DND-41 (cell line): ENCODE data around the gene ARHGAP6.

Experiments
- ATAC-seq: fragments of 200-7000 bp; cut with Tn5 transposase; 3 replicates; pipeline ENCODE4 v1.9.1; 2021; ENCODE audit warnings: low read depth; ENCODE audit not compliant: insufficient read depth
- DNase-seq: peaks from one replicate; pipeline ENCODE4 v3.0.0-alpha.2; 2020
- H2AFZ ChIP-seq: 2 replicates; pipeline ENCODE4 v1.6.0; 2012; ENCODE audit warnings: low read depth, low read length
- H3K27ac ChIP-seq: 2 replicates; pipeline ENCODE4 v1.5.1; 2012; ENCODE audit warnings: low read length, inconsistent platforms
- H3K27me3 ChIP-seq: fragments of 200-600 bp; sonication (generic); 2 replicates; pipeline ENCODE4 v1.6.0; 2012; ENCODE audit warnings: low read length, mild to moderate bottlenecking, inconsistent platforms; ENCODE audit not compliant: insufficient read depth, poor library complexity
- H3K36me3 ChIP-seq: 2 replicates; pipeline ENCODE4 v1.5.1; 2012; ENCODE audit warnings: low read length, inconsistent platforms; ENCODE audit not compliant: insufficient read depth
- H3K4me1 ChIP-seq: 2 replicates; pipeline ENCODE4 v1.5.1; 2012; ENCODE audit warnings: mild to moderate bottlenecking, low read length; ENCODE audit not compliant: insufficient read depth
- H3K4me2 ChIP-seq: 2 replicates; pipeline ENCODE4 v1.6.0; 2012; ENCODE audit warnings: mild to moderate bottlenecking, moderate library complexity, low read length, inconsistent platforms; ENCODE audit not compliant: insufficient read depth
- H3K4me3 ChIP-seq, 2 experiments: fragments of 200-600 bp in 1 of 2; shearing (Covaris generic) in 1 of 2; 2 replicates each; pipeline ENCODE4 v1.5.1; 2012 to 2016; ENCODE audit warnings: inconsistent platforms in 2 of 2, low read length in 2 of 2, mild to moderate bottlenecking in 2 of 2, low read depth in 1 of 2, moderate library complexity in 1 of 2
- H3K79me2 ChIP-seq: 2 replicates; pipeline ENCODE4 v1.6.0; 2012; ENCODE audit warnings: low read length, inconsistent platforms; ENCODE audit not compliant: insufficient read depth
- H3K9ac ChIP-seq: 2 replicates; pipeline ENCODE4 v1.6.0; 2012; ENCODE audit warnings: low read depth, mild to moderate bottlenecking, inconsistent platforms, low read length, moderate library complexity
- H3K9me3 ChIP-seq: 2 replicates; pipeline ENCODE4 v1.5.1; 2012; ENCODE audit warnings: low read length, moderate library complexity, mild to moderate bottlenecking, inconsistent platforms; ENCODE audit not compliant: insufficient read depth, severe bottlenecking
- H4K20me1 ChIP-seq: 2 replicates; pipeline ENCODE4 v1.6.0; 2012; ENCODE audit warnings: low read length; ENCODE audit not compliant: insufficient read depth
- EZH2 ChIP-seq: IDR thresholded peaks from 3 replicates; pipeline ENCODE4 v1.6.1; 2012; ENCODE audit warnings: borderline replicate concordance, low read depth, mild to moderate bottlenecking, moderate library complexity, low read length, inconsistent platforms; ENCODE audit not compliant: severe bottlenecking
- TF ChIP-seq, protein P1 (sequence below): IDR thresholded peaks from 2 replicates; pipeline ENCODE4 v1.5.1; 2012; ENCODE audit warnings: borderline replicate concordance, low read length, moderate library complexity, mild to moderate bottlenecking; ENCODE audit not compliant: poor library complexity, severe bottlenecking; ENCODE audit errors: extremely low read depth

Gene ARHGAP6

DNA sequence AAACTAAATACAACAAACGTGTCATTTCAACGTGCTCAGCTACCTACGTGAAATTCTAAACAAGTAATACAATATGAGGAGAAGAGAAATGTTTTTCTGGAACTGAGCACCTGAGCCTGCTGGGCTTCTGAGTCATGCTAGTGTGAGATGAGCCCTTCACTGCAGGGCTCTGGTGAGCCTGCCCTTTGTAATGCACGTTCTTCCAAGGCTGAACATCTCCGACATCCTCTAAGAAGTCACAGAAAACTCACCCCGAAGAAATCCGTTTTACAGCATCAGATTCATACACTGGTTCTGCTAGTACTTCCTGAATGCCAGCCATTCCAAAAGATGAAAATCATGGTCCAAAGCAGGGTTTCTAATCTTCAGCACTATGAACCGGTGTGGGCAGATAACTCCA is 215.4 kb downstream of the ARHGAP6 start:
- ATAC-seq (no peak), DNase-seq (no peak)
- H3K36me3 ChIP-seq, result no peaks in the 10 kb centered on the region
- no peaks in the 10 kb centered on the region for H3K27me3 ChIP-seq
- H3K9ac ChIP-seq, result no peak overlapping the region
- H3K4me2 ChIP-seq, result no peak overlapping the region
- no peak overlapping the region for H3K27ac ChIP-seq
- no peaks in the 10 kb centered on the region for H3K79me2 ChIP-seq
- no peaks in the 10 kb centered on the region for H3K9me3 ChIP-seq
- TF ChIP-seq EZH2, result no peak
- TF ChIP-seq, protein P1, sequence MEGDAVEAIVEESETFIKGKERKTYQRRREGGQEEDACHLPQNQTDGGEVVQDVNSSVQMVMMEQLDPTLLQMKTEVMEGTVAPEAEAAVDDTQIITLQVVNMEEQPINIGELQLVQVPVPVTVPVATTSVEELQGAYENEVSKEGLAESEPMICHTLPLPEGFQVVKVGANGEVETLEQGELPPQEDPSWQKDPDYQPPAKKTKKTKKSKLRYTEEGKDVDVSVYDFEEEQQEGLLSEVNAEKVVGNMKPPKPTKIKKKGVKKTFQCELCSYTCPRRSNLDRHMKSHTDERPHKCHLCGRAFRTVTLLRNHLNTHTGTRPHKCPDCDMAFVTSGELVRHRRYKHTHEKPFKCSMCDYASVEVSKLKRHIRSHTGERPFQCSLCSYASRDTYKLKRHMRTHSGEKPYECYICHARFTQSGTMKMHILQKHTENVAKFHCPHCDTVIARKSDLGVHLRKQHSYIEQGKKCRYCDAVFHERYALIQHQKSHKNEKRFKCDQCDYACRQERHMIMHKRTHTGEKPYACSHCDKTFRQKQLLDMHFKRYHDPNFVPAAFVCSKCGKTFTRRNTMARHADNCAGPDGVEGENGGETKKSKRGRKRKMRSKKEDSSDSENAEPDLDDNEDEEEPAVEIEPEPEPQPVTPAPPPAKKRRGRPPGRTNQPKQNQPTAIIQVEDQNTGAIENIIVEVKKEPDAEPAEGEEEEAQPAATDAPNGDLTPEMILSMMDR, result no peak
- H3K4me1 ChIP-seq, result no peaks in the 10 kb centered on the region
- H2AFZ ChIP-seq, result no peak overlapping the region
- no peaks in the 10 kb centered on the region for H4K20me1 ChIP-seq
- no peak overlapping the region for H3K4me3 ChIP-seq

DNA sequence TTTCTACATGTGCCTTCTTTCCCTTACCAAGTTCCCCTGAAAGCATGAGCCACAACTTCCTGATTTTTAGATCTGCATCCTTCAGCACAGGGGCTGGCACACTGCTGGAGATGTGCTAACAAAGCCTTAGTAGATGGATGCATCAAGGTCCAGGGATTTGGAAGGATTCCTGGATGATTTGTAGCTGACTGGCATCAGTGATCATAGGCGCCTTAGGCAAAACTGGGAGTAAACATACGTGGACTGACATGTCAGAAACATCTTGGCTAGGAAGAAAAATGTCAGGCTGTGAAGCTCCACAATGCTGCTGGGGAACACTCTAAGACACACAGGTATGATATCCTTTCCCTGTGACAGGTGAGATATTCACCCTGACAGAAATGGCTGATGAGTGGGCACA is 216.1 kb downstream of the ARHGAP6 start:
- Histone ChIP-seq H3K9me3 (no peaks in the 10 kb centered on the region), H3K4me2 (no peak overlapping the region), H3K4me1 (no peaks in the 10 kb centered on the region), H4K20me1 (no peaks in the 10 kb centered on the region), H2AFZ (no peak overlapping the region), H3K27ac (no peak overlapping the region), H3K27me3 (no peaks in the 10 kb centered on the region), H3K9ac (no peak overlapping the region), H3K36me3 (no peaks in the 10 kb centered on the region), H3K4me3 (no peak overlapping the region), H3K79me2 (no peaks in the 10 kb centered on the region)
- TF ChIP-seq EZH2, result no peak
- TF ChIP-seq, protein P1, result no peak
- ATAC-seq (no peak), DNase-seq (no peak)

DNA sequence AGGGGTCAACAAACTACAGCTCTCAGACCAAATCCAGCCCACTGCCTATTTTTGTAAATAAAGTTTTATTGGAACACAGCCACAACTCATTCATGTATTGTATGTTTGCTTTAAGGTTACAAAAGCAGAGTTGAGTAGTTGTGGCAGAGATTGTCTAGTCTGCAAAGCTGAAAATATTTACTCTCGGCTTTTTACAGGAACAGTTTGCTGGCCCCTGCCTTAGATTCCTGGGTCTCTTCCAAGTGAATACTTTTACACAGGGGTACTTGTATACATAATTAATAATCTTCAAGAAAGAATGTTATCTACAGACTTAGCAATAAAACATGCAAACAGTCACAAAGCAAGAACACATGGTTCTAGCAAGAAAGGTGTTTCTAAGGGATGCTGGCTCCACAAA is 218.3 kb downstream of the ARHGAP6 start:
- no peaks in the 10 kb centered on the region for H3K4me1 ChIP-seq
- H3K27me3 ChIP-seq, result no peaks in the 10 kb centered on the region
- no peaks in the 10 kb centered on the region for H3K36me3 ChIP-seq
- no peaks in the 10 kb centered on the region for H3K9me3 ChIP-seq
- no peak overlapping the region for H3K4me3 ChIP-seq
- no peaks in the 10 kb centered on the region for H4K20me1 ChIP-seq
- H3K79me2 ChIP-seq, result no peaks in the 10 kb centered on the region
- DNase-seq (no peak), ATAC-seq (no peak)
- TF ChIP-seq EZH2, result no peak
- TF ChIP-seq, protein P1, result no peak
- H3K4me2 ChIP-seq, result no peak overlapping the region
- no peak overlapping the region for H3K27ac ChIP-seq
- no peak overlapping the region for H2AFZ ChIP-seq
- H3K9ac ChIP-seq, result no peak overlapping the region

DNA sequence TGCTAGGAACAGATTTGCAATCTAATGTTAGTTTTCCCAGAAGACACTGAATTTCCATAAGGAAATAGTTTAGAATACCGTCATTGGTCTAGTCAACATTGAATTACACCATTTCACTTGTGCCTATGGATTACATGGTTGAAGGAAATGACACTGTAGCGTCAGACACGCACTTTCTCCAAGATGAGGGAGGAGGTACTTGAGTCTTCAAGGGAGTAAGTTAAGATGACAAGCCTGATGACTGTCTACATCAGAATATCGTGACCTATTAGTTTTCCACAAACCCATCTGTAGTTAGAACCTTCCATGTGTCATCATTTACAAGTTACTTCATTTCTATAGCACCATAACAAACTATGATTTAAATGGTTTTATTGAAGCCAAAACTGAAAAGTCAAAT is 218.8 kb downstream of the ARHGAP6 start:
- Histone ChIP-seq H3K4me2 (no peak overlapping the region), H3K4me1 (no peaks in the 10 kb centered on the region), H4K20me1 (no peaks in the 10 kb centered on the region), H3K36me3 (no peaks in the 10 kb centered on the region), H3K4me3 (no peak overlapping the region), H2AFZ (no peak overlapping the region), H3K79me2 (no peaks in the 10 kb centered on the region), H3K27me3 (no peaks in the 10 kb centered on the region), H3K9me3 (no peaks in the 10 kb centered on the region), H3K27ac (no peak overlapping the region), H3K9ac (no peak overlapping the region)
- TF ChIP-seq EZH2, result no peak
- TF ChIP-seq, protein P1, result no peak
- DNase-seq (no peak), ATAC-seq (no peak)
